Spleen (tissue), 7 donors: ENCODE measurements around the gene FCHO2.

ENCODE experiments used
- POLR2A ChIP-seq, 3 donors: fragments of 450-650 bp; IDR thresholded peaks; one replicate each; pipeline ENCODE4 v1.5.1; 2017; ENCODE audit warnings: antibody characterized with exemption in 3 of 3, mild to moderate bottlenecking in 1 of 3
- TF ChIP-seq, protein P1 (sequence below), 11 experiments: fragments of 200-600 bp in 7 of 11; fragments of 450-650 bp in 4 of 11; sonication (generic) in 4 of 11; IDR thresholded peaks in 8 of 11; conservative IDR thresholded peaks in 3 of 11; 1 replicate in 7 of 11; 2 replicates in 4 of 11; pipeline versions ENCODE4 v1.4.0 to v1.8.0; 2016 to 2021; ENCODE audit warnings: antibody characterized with exemption in 11 of 11, inconsistent platforms in 4 of 11, mild to moderate bottlenecking in 1 of 11
- donor health status: DM: no; HTN: no; CAD: no; lungs with moderate emphysema.
- donor health status: DM: no; HTN: no; CAD: no.
- donor health status: DM: no; HTN: no; CAD: no.

DNA sequence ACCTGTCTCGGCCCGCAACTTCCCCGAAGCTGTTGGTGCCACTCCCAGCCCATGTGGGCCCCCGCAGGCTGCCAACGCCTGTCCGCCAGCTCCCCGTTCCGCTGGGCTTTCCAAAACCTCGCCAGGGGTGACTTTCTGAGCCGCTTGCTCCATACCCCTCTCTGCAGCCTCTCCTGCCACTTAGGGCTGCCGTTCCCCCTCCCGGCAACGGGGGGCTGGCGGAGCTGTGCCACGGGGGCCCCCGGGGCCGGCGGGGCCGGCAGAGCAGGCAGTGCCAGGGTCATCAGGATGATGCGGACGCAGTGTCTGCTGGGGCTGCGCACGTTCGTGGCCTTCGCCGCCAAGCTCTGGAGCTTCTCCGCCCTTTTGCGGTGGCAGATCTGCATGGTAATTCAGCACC, 40.8 kb downstream of the FCHO2 start:
- TF ChIP-seq, protein P1, sequence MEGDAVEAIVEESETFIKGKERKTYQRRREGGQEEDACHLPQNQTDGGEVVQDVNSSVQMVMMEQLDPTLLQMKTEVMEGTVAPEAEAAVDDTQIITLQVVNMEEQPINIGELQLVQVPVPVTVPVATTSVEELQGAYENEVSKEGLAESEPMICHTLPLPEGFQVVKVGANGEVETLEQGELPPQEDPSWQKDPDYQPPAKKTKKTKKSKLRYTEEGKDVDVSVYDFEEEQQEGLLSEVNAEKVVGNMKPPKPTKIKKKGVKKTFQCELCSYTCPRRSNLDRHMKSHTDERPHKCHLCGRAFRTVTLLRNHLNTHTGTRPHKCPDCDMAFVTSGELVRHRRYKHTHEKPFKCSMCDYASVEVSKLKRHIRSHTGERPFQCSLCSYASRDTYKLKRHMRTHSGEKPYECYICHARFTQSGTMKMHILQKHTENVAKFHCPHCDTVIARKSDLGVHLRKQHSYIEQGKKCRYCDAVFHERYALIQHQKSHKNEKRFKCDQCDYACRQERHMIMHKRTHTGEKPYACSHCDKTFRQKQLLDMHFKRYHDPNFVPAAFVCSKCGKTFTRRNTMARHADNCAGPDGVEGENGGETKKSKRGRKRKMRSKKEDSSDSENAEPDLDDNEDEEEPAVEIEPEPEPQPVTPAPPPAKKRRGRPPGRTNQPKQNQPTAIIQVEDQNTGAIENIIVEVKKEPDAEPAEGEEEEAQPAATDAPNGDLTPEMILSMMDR (IDR thresholded peaks at IDR 0.05 in 8 of 11, conservative IDR thresholded peaks at IDR 0.05 in 3 of 11), result no peak
- no peak for TF ChIP-seq POLR2A (IDR thresholded peaks at IDR 0.05)
